ENCODE results near the gene PDLIM3. TPM values are rescaled to one million over a fixed set of nuclear protein-coding genes. Genes with fewer than 3 reads are reported as not detected.

PDLIM3 gene
- total and polyA plus RNA-seq, 2 of the 13 experiments (the other 11 are each of a cell fraction or from before 2014, with no cell fraction given), result 5.9 to 14.0 TPM

GRCh38 chr4:185567381-185568376 lies 32.4 kb upstream of the PDLIM3 start (continued):
- TF ChIP-seq FOSL1 (CRISPR knock-in tag; IDR thresholded peaks at IDR 0.05; ENCODE audit: borderline replicate concordance), result no peak
- no peak for TF ChIP-seq EEA1 (CRISPR knock-in tag; IDR thresholded peaks at IDR 0.05; ENCODE audit: borderline replicate concordance)
- no peak for TF ChIP-seq NFYC (CRISPR knock-in tag; IDR thresholded peaks at IDR 0.05)
- peak; percentile 52; the same call in 1 of the 2 replicates for TF ChIP-seq ZNF281 (CRISPR knock-in tag; IDR thresholded peaks at IDR 0.05; ENCODE audit: borderline replicate concordance)
- TF ChIP-seq ARNTL (CRISPR knock-in tag; IDR thresholded peaks at IDR 0.05), result no peak
- TF ChIP-seq ZNF713 (CRISPR knock-in tag; IDR thresholded peaks at IDR 0.05), result no peak
- peak; percentile 52 for TF ChIP-seq PHF5A (CRISPR knock-in tag; IDR thresholded peaks at IDR 0.05; ENCODE audit: low read depth, unreplicated experiment)
- TF ChIP-seq ZNF503 (CRISPR knock-in tag; IDR thresholded peaks at IDR 0.05), result peak; percentile 31; the same call in 1 of the 2 replicates
- TF ChIP-seq XRCC5 (optimal IDR thresholded peaks at IDR 0.05; ENCODE audit: low read length), result peak; percentile 9
- TF ChIP-seq CBX1 (IDR thresholded peaks at IDR 0.05; ENCODE audit: low read depth), result peak; percentile 64
- no peak for TF ChIP-seq ZNF333 (CRISPR knock-in tag; IDR thresholded peaks at IDR 0.05; ENCODE audit: borderline replicate concordance)
- TF ChIP-seq MED13 (CRISPR knock-in tag; IDR thresholded peaks at IDR 0.05), result peak; percentile 51; the same call in 1 of the 2 replicates
- peak; percentile 29; the same call in 1 of the 2 replicates for TF ChIP-seq KMT2B (CRISPR knock-in tag; IDR thresholded peaks at IDR 0.05)
- TF ChIP-seq, protein P1, sequence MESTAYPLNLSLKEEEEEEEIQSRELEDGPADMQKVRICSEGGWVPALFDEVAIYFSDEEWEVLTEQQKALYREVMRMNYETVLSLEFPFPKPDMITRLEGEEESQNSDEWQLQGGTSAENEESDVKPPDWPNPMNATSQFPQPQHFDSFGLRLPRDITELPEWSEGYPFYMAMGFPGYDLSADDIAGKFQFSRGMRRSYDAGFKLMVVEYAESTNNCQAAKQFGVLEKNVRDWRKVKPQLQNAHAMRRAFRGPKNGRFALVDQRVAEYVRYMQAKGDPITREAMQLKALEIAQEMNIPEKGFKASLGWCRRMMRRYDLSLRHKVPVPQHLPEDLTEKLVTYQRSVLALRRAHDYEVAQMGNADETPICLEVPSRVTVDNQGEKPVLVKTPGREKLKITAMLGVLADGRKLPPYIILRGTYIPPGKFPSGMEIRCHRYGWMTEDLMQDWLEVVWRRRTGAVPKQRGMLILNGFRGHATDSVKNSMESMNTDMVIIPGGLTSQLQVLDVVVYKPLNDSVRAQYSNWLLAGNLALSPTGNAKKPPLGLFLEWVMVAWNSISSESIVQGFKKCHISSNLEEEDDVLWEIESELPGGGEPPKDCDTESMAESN (CRISPR knock-in tag; conservative IDR thresholded peaks at IDR 0.05), result no peak
- TF ChIP-seq ZBTB46 (CRISPR knock-in tag; IDR thresholded peaks at IDR 0.05; ENCODE audit: borderline replicate concordance), result no peak
- 0 out of 2 replicates have a peak, but pooled peaks have one; percentile 3 for TF ChIP-seq ZNF331 (CRISPR knock-in tag; IDR thresholded peaks at IDR 0.05)
- TF ChIP-seq EHMT2 (IDR thresholded peaks at IDR 0.05; ENCODE audit: borderline replicate concordance, low read depth, low read length), result peak; percentile 87; the same call in 1 of the 2 replicates
- TF ChIP-seq CEBPG (CRISPR knock-in tag; IDR thresholded peaks at IDR 0.05), result peak; percentile 58; the same call in 1 of the 2 replicates
- 0 out of 2 replicates have a peak, but pooled peaks have one; percentile 40 for TF ChIP-seq TAF1 (CRISPR knock-in tag; IDR thresholded peaks at IDR 0.05)
- no peak for TF ChIP-seq ADNP (CRISPR knock-in tag; IDR thresholded peaks at IDR 0.05)
- TF ChIP-seq MAX (IDR thresholded peaks at IDR 0.05), result no peak
